Bronchial epithelial cell (primary cell): ENCODE results near the gene CFAP74. TPM values are rescaled to one million over a fixed set of nuclear protein-coding genes. Genes with fewer than 3 reads are reported as not detected.

Experiments used
- DNase-seq: peaks from one replicate; pipeline ENCODE4 v3.0.0-alpha.2; 2010; ENCODE audit warnings: low read depth
- FAIRE-seq: peaks from 2 replicates; lab custom pipeline; 2011; peaks lifted over from hg19 to GRCh38; lab: Jason Lieb, UNC
- H3K27me3 ChIP-seq: 2 replicates; pipeline ENCODE4 v1.5.1; 2011; ENCODE audit warnings: low read length; ENCODE audit not compliant: control insufficient read depth, insufficient read depth
- H3K36me3 ChIP-seq: 2 replicates; pipeline ENCODE4 v1.5.1; 2011; ENCODE audit warnings: low read length; ENCODE audit not compliant: control insufficient read depth, insufficient read depth
- H3K4me3 ChIP-seq: 2 replicates; pipeline ENCODE4 v1.5.1; 2011; ENCODE audit warnings: mild to moderate bottlenecking, low read depth, low read length, control low read depth
- total RNA-seq: library from RNA; depleted of rRNA; stranded (reverse); fragments of >200 nt; gene quantifications from 2 replicates; pipeline ENCODE4 v1.2.1, GENCODE V29; 2014
- TF ChIP-seq, protein P1 (sequence below): IDR thresholded peaks from 2 replicates; pipeline ENCODE4 v1.5.1; 2011; ENCODE audit warnings: mild to moderate bottlenecking, moderate library complexity, low read length, control low read depth, inconsistent platforms; ENCODE audit not compliant: insufficient read depth, severe bottlenecking

The CFAP74 gene
- total RNA-seq, 1 donor from 2014 or later = not detected

DNA sequence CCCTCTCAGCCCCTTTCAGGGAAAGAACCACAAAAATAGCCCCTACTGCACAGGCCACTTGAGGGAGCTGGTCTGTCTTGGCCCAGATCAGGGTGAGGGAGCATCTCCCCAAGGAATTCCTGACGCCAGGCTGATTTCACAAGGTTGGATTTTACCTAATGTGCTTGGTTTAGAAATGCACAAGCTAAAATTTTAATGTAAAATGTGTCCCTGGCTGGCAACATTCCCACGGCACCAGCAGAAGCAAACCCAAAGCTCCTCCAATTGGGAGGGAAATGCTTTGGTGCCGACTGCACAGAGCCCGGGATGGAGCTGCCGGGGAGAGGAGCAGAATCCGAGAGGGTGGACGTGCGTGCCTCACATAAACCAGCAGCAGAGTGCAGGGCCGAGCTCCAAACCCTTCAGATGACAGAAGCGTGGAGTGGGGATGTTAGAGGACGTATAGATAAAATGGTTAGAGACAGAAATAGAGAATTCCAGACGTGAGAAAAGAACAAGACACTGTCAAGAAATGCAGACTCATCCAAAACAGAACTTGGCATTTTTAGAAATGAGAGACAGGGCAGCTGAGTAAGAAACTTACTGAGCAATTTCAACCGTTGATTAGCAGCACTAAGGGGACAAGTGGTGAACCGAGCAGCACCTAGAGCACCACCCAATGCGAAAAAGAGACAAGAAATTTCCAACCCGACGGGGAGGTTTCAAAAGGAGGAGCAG lies 42.9 kb downstream of the CFAP74 start:
- Histone ChIP-seq H3K27me3 (no peaks in the 10 kb centered on the region), H3K4me3 (no peak overlapping the region), H3K36me3 (no peaks in the 10 kb centered on the region)
- DNase-seq (no peak), FAIRE-seq (no peak)
- TF ChIP-seq, protein P1, sequence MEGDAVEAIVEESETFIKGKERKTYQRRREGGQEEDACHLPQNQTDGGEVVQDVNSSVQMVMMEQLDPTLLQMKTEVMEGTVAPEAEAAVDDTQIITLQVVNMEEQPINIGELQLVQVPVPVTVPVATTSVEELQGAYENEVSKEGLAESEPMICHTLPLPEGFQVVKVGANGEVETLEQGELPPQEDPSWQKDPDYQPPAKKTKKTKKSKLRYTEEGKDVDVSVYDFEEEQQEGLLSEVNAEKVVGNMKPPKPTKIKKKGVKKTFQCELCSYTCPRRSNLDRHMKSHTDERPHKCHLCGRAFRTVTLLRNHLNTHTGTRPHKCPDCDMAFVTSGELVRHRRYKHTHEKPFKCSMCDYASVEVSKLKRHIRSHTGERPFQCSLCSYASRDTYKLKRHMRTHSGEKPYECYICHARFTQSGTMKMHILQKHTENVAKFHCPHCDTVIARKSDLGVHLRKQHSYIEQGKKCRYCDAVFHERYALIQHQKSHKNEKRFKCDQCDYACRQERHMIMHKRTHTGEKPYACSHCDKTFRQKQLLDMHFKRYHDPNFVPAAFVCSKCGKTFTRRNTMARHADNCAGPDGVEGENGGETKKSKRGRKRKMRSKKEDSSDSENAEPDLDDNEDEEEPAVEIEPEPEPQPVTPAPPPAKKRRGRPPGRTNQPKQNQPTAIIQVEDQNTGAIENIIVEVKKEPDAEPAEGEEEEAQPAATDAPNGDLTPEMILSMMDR = no peak

DNA sequence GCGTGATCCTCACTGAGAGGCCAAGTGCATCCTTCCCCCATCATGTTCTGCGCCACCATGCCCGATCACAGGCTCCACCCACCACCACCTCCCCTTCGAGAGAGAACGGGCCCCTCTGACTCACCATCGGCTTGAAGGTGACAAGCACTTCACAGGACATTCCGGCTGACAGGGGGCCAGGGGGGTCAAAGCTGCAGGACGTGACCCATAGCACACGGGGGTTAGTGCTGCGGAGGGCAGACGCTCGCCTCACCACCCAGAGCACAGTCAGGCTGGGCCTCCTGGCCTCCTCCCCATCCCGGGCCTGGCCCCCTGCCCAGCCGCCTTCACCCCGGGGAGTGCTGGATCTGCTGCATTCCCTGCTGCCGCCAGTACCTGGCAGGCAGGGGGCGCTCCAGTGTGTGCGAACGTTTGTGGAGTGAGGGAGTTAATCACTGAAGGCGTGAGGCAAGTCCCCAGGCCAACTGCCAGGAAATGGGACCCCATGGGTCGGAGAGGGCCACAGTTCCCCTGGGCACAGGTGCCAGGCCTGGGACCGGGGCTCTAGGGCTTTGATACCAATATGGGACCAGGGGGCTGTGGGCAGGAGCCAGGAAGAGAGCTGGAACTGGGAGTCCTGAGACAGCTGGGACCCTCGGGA lies 43.6 kb downstream of the CFAP74 start:
- FAIRE-seq = no peak
- TF ChIP-seq, protein P1 = peak; percentile 90
- no peaks in the 10 kb centered on the region for H3K36me3 ChIP-seq
- H3K27me3 ChIP-seq = no peaks in the 10 kb centered on the region
- no peak overlapping the region for H3K4me3 ChIP-seq
- peak; percentile 69 for DNase-seq

DNA sequence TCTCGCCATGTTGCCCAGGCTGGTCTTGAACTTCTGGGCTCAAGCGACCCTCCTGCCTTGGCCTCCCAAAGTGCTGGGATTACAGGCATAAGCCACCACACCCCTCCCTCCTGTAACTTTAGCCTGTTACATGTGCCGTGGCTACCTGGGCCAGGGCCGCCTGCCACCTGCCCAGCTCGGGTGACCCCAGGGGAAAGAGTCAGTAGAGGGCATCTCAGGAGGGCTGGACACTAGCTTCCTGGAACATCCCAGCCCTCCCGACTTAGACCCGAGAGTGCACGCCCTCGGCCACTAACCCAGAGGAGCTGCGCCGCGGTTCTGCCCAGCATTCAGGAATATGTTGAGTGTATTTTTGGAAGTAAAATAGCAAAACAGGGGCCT lies 44.1 kb downstream of the CFAP74 start:
- Histone ChIP-seq H3K27me3 (no peaks in the 10 kb centered on the region), H3K4me3 (no peak overlapping the region), H3K36me3 (no peaks in the 10 kb centered on the region)
- FAIRE-seq = no peak
- TF ChIP-seq, protein P1 = no peak
- DNase-seq = no peak

DNA sequence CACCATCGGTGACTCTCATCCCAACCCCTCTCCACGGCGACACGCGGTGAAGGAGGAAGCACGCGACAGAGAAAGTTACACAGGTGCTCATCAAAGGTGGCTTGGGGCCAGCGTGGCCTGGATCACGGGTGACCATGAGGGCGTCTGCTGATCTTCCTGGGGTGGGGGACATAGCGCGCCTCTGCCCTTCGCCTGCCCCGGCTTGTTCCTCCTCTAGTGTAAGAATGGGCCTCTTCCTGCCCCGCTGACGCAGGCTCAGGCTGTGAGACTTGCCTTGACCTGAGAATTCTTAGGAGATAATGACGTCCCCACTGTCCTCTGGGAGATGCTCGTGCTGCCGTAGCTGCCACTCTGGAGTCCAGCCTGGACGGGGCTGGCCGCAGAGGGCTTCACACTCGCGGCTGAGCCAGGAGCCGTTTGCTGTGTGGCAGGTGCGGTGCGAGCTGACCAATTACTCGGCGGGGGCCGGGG lies 45.5 kb downstream of the CFAP74 start:
- H3K4me3 ChIP-seq = no peak overlapping the region
- TF ChIP-seq, protein P1 = no peak
- DNase-seq = peak; percentile 37
- H3K36me3 ChIP-seq = no peaks in the 10 kb centered on the region
- H3K27me3 ChIP-seq = no peaks in the 10 kb centered on the region
- no peak for FAIRE-seq

DNA sequence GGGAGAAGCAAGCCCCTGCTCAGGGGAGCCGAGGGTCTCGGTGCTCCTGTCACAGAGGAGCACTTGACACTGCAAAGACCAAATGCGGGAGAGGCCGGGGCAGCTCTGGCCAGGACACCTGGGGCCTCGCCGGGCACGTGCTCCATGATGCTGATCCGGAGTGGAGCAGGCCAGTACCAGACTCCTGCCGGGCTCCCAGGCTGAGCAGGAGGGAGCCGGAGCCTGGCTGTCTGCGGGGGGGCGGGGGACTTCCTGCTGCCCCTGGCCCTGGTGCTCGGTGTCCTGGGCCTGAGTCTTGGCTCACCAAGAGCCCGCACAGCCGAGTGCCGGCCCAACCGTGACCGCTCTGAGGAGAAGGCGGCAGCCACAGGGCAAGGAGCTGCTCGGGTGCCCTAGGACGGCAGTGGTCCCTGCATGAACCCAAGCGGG lies 46.0 kb downstream of the CFAP74 start:
- TF ChIP-seq, protein P1 = no peak
- Histone ChIP-seq H3K27me3 (no peaks in the 10 kb centered on the region), H3K36me3 (no peaks in the 10 kb centered on the region), H3K4me3 (no peak overlapping the region)
- no peak for FAIRE-seq
- DNase-seq = no peak
